Neural cell (in vitro differentiated cells): ENCODE results near the gene VEZF1. TPM values are rescaled to one million over a fixed set of nuclear protein-coding genes. Genes with fewer than 3 reads are reported as not detected.

Experiments
- H2AFZ ChIP-seq: fragments of 200-600, 300-800 bp; sonication (generic), shearing (Covaris generic); 2 replicates; pipeline ENCODE4 v1.6.0; 2014; ENCODE audit warnings: low read depth, mild to moderate bottlenecking, antibody characterized with exemption, low read length, moderate library complexity
- H3F3A ChIP-seq: fragments of 200-600 bp; shearing (Covaris generic); 2 replicates; pipeline ENCODE4 v1.6.1; 2016; ENCODE audit warnings: mild to moderate bottlenecking, moderate library complexity, mixed read lengths, antibody characterized with exemption, low read length; ENCODE audit not compliant: insufficient read depth, poor library complexity, severe bottlenecking
- H3K27ac ChIP-seq: fragments of 200-600, 300-800 bp; sonication (generic), shearing (Covaris generic); 2 replicates; pipeline ENCODE4 v1.5.1; 2014; ENCODE audit warnings: mild to moderate bottlenecking, low read length, moderate library complexity
- H3K27me3 ChIP-seq: fragments of 300-800, 200-600 bp; sonication (generic), shearing (Covaris generic); 2 replicates; pipeline ENCODE4 v1.6.0; 2014; ENCODE audit warnings: mild to moderate bottlenecking, low read depth, low read length, moderate library complexity; ENCODE audit not compliant: insufficient read depth
- H3K36me3 ChIP-seq: fragments of 300-800, 200-600 bp; sonication (generic), shearing (Covaris generic); 2 replicates; pipeline ENCODE4 v1.5.1; 2014; ENCODE audit warnings: mild to moderate bottlenecking, antibody characterized with exemption, low read length, moderate library complexity; ENCODE audit not compliant: insufficient read depth
- H3K4me2 ChIP-seq: fragments of 300-800, 200-600 bp; sonication (generic), shearing (Covaris generic); 2 replicates; pipeline ENCODE4 v1.6.0; 2014; ENCODE audit warnings: mild to moderate bottlenecking, low read length
- H3K4me3 ChIP-seq: fragments of 300-800, 200-600 bp; sonication (generic), shearing (Covaris generic); 2 replicates; pipeline ENCODE4 v1.5.1; 2014; ENCODE audit warnings: mild to moderate bottlenecking, low read length, moderate library complexity
- H3K79me2 ChIP-seq: fragments of 200-600 bp; shearing (Covaris generic); replicated peaks from 2 replicates; pipeline ENCODE4 v1.6.0; 2014; ENCODE audit warnings: mild to moderate bottlenecking, low read length, moderate library complexity; ENCODE audit not compliant: insufficient read depth
- H3K9ac ChIP-seq: fragments of 300-800, 200-600 bp; sonication (generic), shearing (Covaris generic); 2 replicates; pipeline ENCODE4 v1.6.1; 2016; ENCODE audit warnings: mild to moderate bottlenecking, low read length, mixed read lengths
- H3K9me2 ChIP-seq: fragments of 200-600 bp; shearing (Covaris generic); 2 replicates; pipeline ENCODE4 v1.6.1; 2016; ENCODE audit warnings: mild to moderate bottlenecking, low read length, mixed read lengths; ENCODE audit not compliant: insufficient read depth
- H3K9me3 ChIP-seq: fragments of 200-600, 300-800 bp; sonication (generic), shearing (Covaris generic); 2 replicates; pipeline ENCODE4 v1.6.1; 2016; ENCODE audit warnings: mild to moderate bottlenecking, mixed run types, low read length, moderate library complexity, mixed read lengths
- H4K20me1 ChIP-seq: fragments of 200-600 bp; shearing (Covaris generic); 2 replicates; pipeline ENCODE4 v1.6.1; 2016; ENCODE audit warnings: mild to moderate bottlenecking, mixed run types; ENCODE audit not compliant: insufficient read depth
- CTCF ChIP-seq: fragments of 450-650 bp; IDR thresholded peaks from 2 replicates; pipeline ENCODE4 v1.5.1; 2014; ENCODE audit warnings: antibody characterized with exemption, mild to moderate bottlenecking, moderate library complexity; ENCODE audit not compliant: poor library complexity, severe bottlenecking
- EP300 ChIP-seq: fragments of 450-650 bp; conservative IDR thresholded peaks from 2 replicates; pipeline ENCODE4 v1.6.1; 2014; ENCODE audit warnings: antibody characterized with exemption, mild to moderate bottlenecking, moderate library complexity; ENCODE audit not compliant: poor library complexity, severe bottlenecking
- EZH2 ChIP-seq: fragments of 200-600, 300-800 bp; shearing (Covaris generic), sonication (generic); IDR thresholded peaks from 2 replicates; pipeline ENCODE4 v1.6.1; 2014; ENCODE audit warnings: antibody characterized with exemption, low read length, borderline replicate concordance, mild to moderate bottlenecking; ENCODE audit not compliant: insufficient read depth, poor library complexity, severe bottlenecking
- MXI1 ChIP-seq: fragments of 450-650 bp; conservative IDR thresholded peaks from 2 replicates; pipeline ENCODE4 v1.6.1; 2014; ENCODE audit warnings: antibody characterized with exemption, mild to moderate bottlenecking; ENCODE audit not compliant: poor library complexity, severe bottlenecking
- POLR2AphosphoS5 ChIP-seq: IDR thresholded peaks from 2 replicates; pipeline ENCODE4 v1.6.1; 2012
- RAD21 ChIP-seq: fragments of 450-650 bp; conservative IDR thresholded peaks from 2 replicates; pipeline ENCODE4 v1.6.1; 2014; ENCODE audit warnings: antibody characterized with exemption, mild to moderate bottlenecking, moderate library complexity
- REST ChIP-seq: IDR thresholded peaks from 2 replicates; pipeline ENCODE4 v1.6.1; 2012; ENCODE audit warnings: borderline replicate concordance
- SMC3 ChIP-seq: fragments of 450-650 bp; conservative IDR thresholded peaks from 2 replicates; pipeline ENCODE4 v1.6.1; 2014; ENCODE audit warnings: antibody characterized with exemption, mild to moderate bottlenecking, moderate library complexity; ENCODE audit not compliant: poor library complexity
- TAF1 ChIP-seq: IDR thresholded peaks from 2 replicates; pipeline ENCODE4 v1.6.1; 2012; ENCODE audit warnings: low read depth
- polyA plus RNA-seq: library from polyadenylated mRNA; depleted of rRNA; stranded (reverse); fragments of >200 nt; gene quantifications from 2 replicates; pipeline ENCODE4 v1.2.3, GENCODE V29; 2014

Gene VEZF1
- polyA plus RNA-seq, 1 donor from 2014 or later = 64.6 TPM

- Histone ChIP-seq H3K79me2 (peaks cover 82% of the 10 kb centered on the region), H4K20me1 (peaks cover 21% of the 10 kb centered on the region), H3K9me2 (no peaks in the 10 kb centered on the region), H3K4me2 (peak overlapping the region; percentile 83), H3K27me3 (no peaks in the 10 kb centered on the region), H2AFZ (no peak overlapping the region), H3K9ac (no peak overlapping the region), H3K4me3 (peak overlapping the region; percentile 91), H3K9me3 (no peaks in the 10 kb centered on the region), H3K36me3 (no peaks in the 10 kb centered on the region), H3F3A (peaks cover 5% of the 10 kb centered on the region), H3K27ac (no peak overlapping the region)
- TF ChIP-seq SMC3 (no peak), POLR2AphosphoS5 (no peak)
These were observed 4.6 kb downstream of the VEZF1 start for GRCh38 chr17:57983446-57983845.

- Histone ChIP-seq H3K27ac (no peak overlapping the region), H3K27me3 (no peaks in the 10 kb centered on the region), H3K9ac (no peak overlapping the region), H4K20me1 (peaks cover 21% of the 10 kb centered on the region), H2AFZ (no peak overlapping the region), H3K4me2 (no peak overlapping the region), H3F3A (peaks cover 5% of the 10 kb centered on the region), H3K36me3 (no peaks in the 10 kb centered on the region), H3K9me3 (no peaks in the 10 kb centered on the region), H3K4me3 (peak overlapping the region; percentile 91), H3K9me2 (no peaks in the 10 kb centered on the region), H3K79me2 (peaks cover 84% of the 10 kb centered on the region)
- TF ChIP-seq EP300 (no peak), EZH2 (no peak), SMC3 (no peak), POLR2AphosphoS5 (no peak), CTCF (no peak), RAD21 (no peak), MXI1 (no peak), TAF1 (no peak), REST (no peak)
These were observed 5.4 kb downstream of the VEZF1 start for GRCh38 chr17:57982452-57983170.
